ENCODE data around the gene FOXP1. TPM values are rescaled to one million over a fixed set of nuclear protein-coding genes. Genes with fewer than 3 reads are reported as not detected.

The FOXP1 gene
- total RNA-seq, 4 donors from 2014 or later = 103 to 173 (median 140) TPM

DNA sequence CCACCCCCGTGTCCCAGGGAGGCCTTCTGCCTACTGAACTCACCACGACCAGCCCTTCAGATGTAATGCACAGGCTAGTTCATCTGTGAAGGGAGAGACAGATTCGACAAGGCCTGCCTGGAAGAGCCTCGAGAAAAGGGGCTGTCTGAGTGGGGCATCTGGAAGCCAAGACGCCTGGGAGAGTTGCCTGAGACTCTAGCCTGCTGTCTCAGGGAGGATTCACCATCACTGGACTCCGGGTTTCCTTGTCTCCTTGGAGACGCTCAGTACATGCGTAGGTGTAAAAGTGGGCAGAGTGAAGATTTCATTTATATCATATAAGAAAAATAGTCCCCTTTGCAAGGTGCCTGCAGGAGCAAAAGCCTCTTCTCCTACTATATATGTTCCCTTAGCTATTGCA, 468.9 kb downstream of the FOXP1 start:
- H3K4me3 ChIP-seq = no peak overlapping the region
- no peaks in the 10 kb centered on the region for H3K27me3 ChIP-seq
- peaks cover 0 to 23% (median 0%) of the 10 kb centered on the region in 3 donors for H3K36me3 ChIP-seq
- peak overlapping the region in 1 of 4 donors; percentile 2 for H3K27ac ChIP-seq
- TF ChIP-seq, protein P1, sequence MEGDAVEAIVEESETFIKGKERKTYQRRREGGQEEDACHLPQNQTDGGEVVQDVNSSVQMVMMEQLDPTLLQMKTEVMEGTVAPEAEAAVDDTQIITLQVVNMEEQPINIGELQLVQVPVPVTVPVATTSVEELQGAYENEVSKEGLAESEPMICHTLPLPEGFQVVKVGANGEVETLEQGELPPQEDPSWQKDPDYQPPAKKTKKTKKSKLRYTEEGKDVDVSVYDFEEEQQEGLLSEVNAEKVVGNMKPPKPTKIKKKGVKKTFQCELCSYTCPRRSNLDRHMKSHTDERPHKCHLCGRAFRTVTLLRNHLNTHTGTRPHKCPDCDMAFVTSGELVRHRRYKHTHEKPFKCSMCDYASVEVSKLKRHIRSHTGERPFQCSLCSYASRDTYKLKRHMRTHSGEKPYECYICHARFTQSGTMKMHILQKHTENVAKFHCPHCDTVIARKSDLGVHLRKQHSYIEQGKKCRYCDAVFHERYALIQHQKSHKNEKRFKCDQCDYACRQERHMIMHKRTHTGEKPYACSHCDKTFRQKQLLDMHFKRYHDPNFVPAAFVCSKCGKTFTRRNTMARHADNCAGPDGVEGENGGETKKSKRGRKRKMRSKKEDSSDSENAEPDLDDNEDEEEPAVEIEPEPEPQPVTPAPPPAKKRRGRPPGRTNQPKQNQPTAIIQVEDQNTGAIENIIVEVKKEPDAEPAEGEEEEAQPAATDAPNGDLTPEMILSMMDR (IDR thresholded peaks at IDR 0.05) = no peak
- no peak for TF ChIP-seq POLR2A (IDR thresholded peaks at IDR 0.05)
- no peaks in the 10 kb centered on the region for H3K9me3 ChIP-seq
- H3K4me1 ChIP-seq = peaks cover 0 to 20% (median 3%) of the 10 kb centered on the region in 4 donors
- no peak for DNase-seq

DNA sequence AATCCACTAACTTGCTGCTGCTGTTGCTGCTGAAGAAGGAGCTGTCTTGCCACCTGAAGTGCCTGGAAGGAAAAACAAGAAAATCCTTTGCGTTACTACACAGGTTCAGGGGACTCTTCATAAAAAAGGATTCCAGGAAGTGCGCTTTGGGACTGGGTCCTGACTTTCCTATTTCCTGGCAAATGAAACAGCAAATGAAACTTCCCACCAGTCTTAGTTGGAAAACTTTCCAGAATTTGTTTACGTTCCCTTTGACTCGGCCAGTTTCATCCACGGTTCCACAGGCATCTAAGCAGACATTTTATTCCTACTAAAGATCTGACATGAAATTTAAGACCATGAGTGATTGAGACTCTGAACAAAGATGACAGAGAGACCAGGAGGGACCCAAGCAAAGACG, 471.0 kb downstream of the FOXP1 start:
- peak overlapping the region in 1 of 4 donors; percentile 51 for H3K27ac ChIP-seq
- H3K9me3 ChIP-seq = no peaks in the 10 kb centered on the region
- H3K27me3 ChIP-seq = no peaks in the 10 kb centered on the region
- no peak for TF ChIP-seq POLR2A (IDR thresholded peaks at IDR 0.05)
- TF ChIP-seq, protein P1 (IDR thresholded peaks at IDR 0.05) = no peak
- H3K4me1 ChIP-seq = peaks cover 0 to 20% (median 2%) of the 10 kb centered on the region in 4 donors
- H3K36me3 ChIP-seq = peaks cover 0 to 23% (median 0%) of the 10 kb centered on the region in 3 donors
- no peak for DNase-seq
- H3K4me3 ChIP-seq = no peak overlapping the region

GRCh38 chr3:71111784-71112440, 471.6 kb downstream of the FOXP1 start:
- peaks cover 0 to 23% (median 0%) of the 10 kb centered on the region in 3 donors for H3K36me3 ChIP-seq
- H3K4me3 ChIP-seq = no peak overlapping the region
- no peaks in the 10 kb centered on the region for H3K9me3 ChIP-seq
- no peak for TF ChIP-seq POLR2A (IDR thresholded peaks at IDR 0.05)
- TF ChIP-seq, protein P1 (IDR thresholded peaks at IDR 0.05) = no peak
- peaks cover 0 to 20% (median 2%) of the 10 kb centered on the region in 4 donors for H3K4me1 ChIP-seq
- peak overlapping the region in 1 of 4 donors; percentile 51 for H3K27ac ChIP-seq
- no peaks in the 10 kb centered on the region for H3K27me3 ChIP-seq
- DNase-seq = no peak

GRCh38 chr3:71110385-71111222, 472.9 kb downstream of the FOXP1 start:
- TF ChIP-seq, protein P1 (IDR thresholded peaks at IDR 0.05) = no peak
- TF ChIP-seq POLR2A (IDR thresholded peaks at IDR 0.05) = no peak
- Histone ChIP-seq H3K27ac (peak overlapping the region in 1 of 4 donors; percentile 50), H3K4me3 (no peak overlapping the region), H3K36me3 (peaks cover 0 to 23% (median 0%) of the 10 kb centered on the region in 3 donors), H3K27me3 (no peaks in the 10 kb centered on the region), H3K4me1 (peaks cover 0 to 20% (median 4%) of the 10 kb centered on the region in 4 donors), H3K9me3 (no peaks in the 10 kb centered on the region)
- no peak for DNase-seq

DNA sequence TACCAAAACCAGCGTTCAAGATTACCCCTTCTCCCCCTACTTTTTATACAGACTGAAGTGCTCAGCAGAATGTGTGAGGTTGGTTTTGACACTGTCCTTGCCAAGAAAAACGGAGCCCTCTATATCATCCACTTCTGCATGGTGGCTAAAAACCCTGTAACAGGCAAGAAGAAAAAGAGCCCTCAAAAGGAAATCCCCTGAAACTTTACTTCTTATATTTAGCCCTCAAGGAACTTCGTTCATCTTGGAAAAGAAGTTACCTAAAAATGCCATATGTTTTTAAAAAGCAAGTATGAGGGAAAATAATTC, 473.6 kb downstream of the FOXP1 start:
- no peak for DNase-seq

More for the DNA sequence above, 473.6 kb downstream of the FOXP1 start:
- TF ChIP-seq, protein P1 (IDR thresholded peaks at IDR 0.05) = no peak
- no peak for TF ChIP-seq POLR2A (IDR thresholded peaks at IDR 0.05)
- no peaks in the 10 kb centered on the region for H3K9me3 ChIP-seq
- no peaks in the 10 kb centered on the region for H3K27me3 ChIP-seq
- peaks cover 0 to 22% (median 5%) of the 10 kb centered on the region in 4 donors for H3K4me1 ChIP-seq
- peak overlapping the region in 2 of 4 donors; percentile 23 to 50 for H3K27ac ChIP-seq
- no peak overlapping the region for H3K4me3 ChIP-seq
- H3K36me3 ChIP-seq = peaks cover 0 to 23% (median 0%) of the 10 kb centered on the region in 3 donors
